Ishikawa (cell line): ENCODE data around the gene PI4K2A.

Experiments
- NFIC ChIP-seq: IDR thresholded peaks from 2 replicates; pipeline ENCODE4 v1.6.1; 2012
- RAD21 ChIP-seq: IDR thresholded peaks from 2 replicates; pipeline ENCODE4 v1.6.1; 2012; ENCODE audit warnings: low read depth
- TCF12 ChIP-seq: IDR thresholded peaks from 2 replicates; pipeline ENCODE4 v1.6.1; 2012; ENCODE audit warnings: low read depth
- ZBTB7A ChIP-seq: IDR thresholded peaks from 2 replicates; pipeline ENCODE4 v1.6.1; 2012; ENCODE audit warnings: low read depth

- TF ChIP-seq TCF12 (no peak), ZBTB7A (no peak), RAD21 (no peak), NFIC (no peak)
Measured at GRCh38 chr10:97644936-97645335, 4.5 kb downstream of the PI4K2A start.
